Activated T-cell treated with anti-CD3 and anti-CD28 coated beads, Interleukin-2, amount 50 U/mL, for 48 hours (primary cell): Measurements from ENCODE around the gene LNPEP.
"Not testable (repeated sequence)": the region's sequence is repeated elsewhere in the genome, so short reads cannot be mapped to it uniquely, and the experiment has no call there.

Experiments used
- DNase-seq, 2 experiments: peaks; one replicate each; pipeline ENCODE4 v3.0.0-alpha.2; 2020

Gene LNPEP

GRCh38 chr5:97070234-97070633 lies 134.4 kb downstream of the LNPEP start:
- DNase-seq = no peak

- DNase-seq = no peak
These were observed 135.2 kb downstream of the LNPEP start for GRCh38 chr5:97071101-97071500.

- no peak for DNase-seq
These were observed 136.1 kb downstream of the LNPEP start for GRCh38 chr5:97071993-97072392.

- DNase-seq = no peak
These were observed 136.8 kb downstream of the LNPEP start for GRCh38 chr5:97072696-97073095.

GRCh38 chr5:97073420-97073819 lies 137.5 kb downstream of the LNPEP start:
- no peak for DNase-seq

- no peak for DNase-seq
These were observed 139.1 kb downstream of the LNPEP start for GRCh38 chr5:97074859-97075489.

GRCh38 chr5:97075649-97076048 lies 139.8 kb downstream of the LNPEP start:
- no peak for DNase-seq

GRCh38 chr5:97076098-97076497 lies 140.2 kb downstream of the LNPEP start:
- DNase-seq = no peak

- DNase-seq = no peak
These were observed 141.4 kb downstream of the LNPEP start for GRCh38 chr5:97077246-97077645.

- no peak for DNase-seq
These were observed 143.3 kb downstream of the LNPEP start for GRCh38 chr5:97078958-97079743.

GRCh38 chr5:97084782-97085458 lies 149.0 kb downstream of the LNPEP start:
- not testable (repeated sequence) for DNase-seq

GRCh38 chr5:97085459-97086181 lies 149.7 kb downstream of the LNPEP start:
- DNase-seq = no peak
